CD4-positive, alpha-beta T cell treated with Interleukin-17A for 4 hours (primary cell): ENCODE measurements around the gene FXYD3.
"Not testable (repeated sequence)": the region's sequence is repeated elsewhere in the genome, so short reads cannot be mapped to it uniquely, and the experiment has no call there.

Source experiments
- DNase-seq: peaks from one replicate; pipeline ENCODE4 v3.0.0-alpha.2; 2020; ENCODE audit warnings: mixed read lengths

FXYD3 gene

GRCh38 chr19:35143231-35143715, 27.6 kb downstream of the FXYD3 start, which contains the start of gene FXYD7:
FXYD7 (plus strand) TSS chr19:35143255; CDS start chr19:35143334, 79 bp downstream.
- DNase-seq, result peak; percentile 23

- no peak for DNase-seq
Observed at GRCh38 chr19:35143818-35144217, 28.2 kb downstream of the FXYD3 start.

GRCh38 chr19:35144259-35144599, 28.6 kb downstream of the FXYD3 start:
- DNase-seq, result no peak

DNA sequence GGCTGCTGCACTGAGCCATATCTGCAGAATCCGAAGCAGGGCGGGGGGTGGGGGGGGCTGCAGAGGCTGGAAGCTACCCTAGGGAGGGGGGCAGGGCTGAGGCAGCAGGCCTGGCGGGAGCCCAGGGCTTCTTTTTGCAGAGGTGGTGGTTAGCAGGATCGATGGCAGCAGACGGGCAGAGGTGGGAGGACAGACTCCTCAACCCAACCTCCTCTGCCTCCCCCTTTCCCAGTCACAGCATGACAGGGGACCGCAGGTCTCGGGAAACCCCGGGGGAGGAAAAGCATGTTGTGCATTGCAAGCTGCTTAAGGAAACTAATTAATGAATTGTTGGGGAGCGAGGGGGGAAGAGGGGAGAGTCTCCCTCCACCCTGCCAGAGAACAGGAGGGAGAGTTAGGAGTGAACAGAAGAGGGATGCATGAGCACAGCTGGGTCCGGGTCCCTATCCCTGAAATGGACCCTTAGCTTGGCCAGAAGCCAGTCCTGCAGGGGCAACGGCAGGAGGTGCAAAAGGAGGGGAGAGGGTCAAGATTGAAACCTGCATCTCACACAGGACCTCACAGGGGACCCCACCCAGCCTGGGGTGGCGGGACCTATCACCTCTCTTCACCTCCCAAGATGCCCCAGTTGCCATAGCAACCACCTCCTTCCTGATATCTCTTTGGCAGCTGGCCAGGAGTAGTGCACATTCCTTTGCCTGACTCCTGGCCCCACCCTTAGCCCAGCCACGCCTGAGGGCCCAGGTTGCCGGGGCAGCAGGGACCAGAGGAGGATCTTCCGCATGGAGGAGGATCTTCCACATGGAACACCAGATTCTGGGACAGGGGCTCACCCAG, 29.2 kb downstream of the FXYD3 start:
- DNase-seq, result peak; percentile 69

DNA sequence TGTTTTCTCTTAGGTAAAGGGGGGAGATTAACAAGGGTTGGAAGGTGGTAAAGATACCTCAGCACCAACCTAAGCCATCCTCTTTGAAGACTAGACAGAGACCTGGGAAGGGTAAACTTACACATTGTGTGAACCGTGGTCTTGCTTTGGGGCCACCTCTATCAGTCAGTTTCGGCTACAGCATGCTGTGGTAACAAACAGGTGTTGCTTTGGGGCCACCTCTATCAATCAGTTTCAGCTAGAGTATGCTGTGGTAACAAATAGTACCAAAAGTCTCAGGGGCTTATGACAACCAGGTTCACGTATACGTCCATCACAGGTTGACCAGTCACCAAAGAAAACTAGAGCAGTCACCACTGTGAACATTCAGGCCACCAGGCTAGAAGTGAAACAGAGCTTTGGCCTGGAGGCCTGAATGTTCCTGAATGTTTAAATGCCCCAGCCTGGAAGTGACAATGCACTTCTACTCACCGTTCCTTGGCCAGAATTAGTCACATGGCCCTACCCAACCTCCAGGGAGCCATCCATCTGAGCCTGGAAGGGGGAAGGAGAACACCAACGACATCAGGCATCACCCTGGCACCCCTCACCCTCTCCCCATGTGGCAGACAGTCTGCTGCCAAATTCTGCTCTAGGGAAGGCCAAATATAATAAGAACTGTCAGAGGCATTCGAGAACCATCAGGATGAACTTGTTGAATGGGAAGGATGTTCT, 31.3 kb downstream of the FXYD3 start:
- DNase-seq, result no peak

GRCh38 chr19:35149463-35149862, 33.8 kb downstream of the FXYD3 start:
- no peak for DNase-seq

DNA sequence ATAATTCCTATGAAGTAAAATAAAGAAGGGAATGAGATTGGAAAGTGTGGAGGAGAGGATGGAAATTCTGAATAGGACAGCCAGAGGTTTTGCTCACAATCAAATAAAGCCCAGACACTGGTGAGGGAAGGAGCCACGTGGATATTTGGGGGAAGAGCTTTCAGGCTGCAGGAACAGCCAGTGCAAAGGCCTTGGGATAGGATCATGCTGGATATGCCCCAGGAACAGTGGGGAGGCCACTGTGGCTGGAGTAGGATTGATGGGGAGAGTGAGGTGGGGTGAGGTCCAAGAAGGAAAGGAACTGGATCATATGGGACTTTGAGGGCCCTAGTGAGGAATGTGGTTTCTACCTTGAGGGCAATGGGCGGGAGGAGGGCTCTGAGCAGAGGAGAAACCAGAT, 34.8 kb downstream of the FXYD3 start:
- DNase-seq, result no peak

- DNase-seq, result no peak
Observed at GRCh38 chr19:35151273-35152065, 35.8 kb downstream of the FXYD3 start.

DNA sequence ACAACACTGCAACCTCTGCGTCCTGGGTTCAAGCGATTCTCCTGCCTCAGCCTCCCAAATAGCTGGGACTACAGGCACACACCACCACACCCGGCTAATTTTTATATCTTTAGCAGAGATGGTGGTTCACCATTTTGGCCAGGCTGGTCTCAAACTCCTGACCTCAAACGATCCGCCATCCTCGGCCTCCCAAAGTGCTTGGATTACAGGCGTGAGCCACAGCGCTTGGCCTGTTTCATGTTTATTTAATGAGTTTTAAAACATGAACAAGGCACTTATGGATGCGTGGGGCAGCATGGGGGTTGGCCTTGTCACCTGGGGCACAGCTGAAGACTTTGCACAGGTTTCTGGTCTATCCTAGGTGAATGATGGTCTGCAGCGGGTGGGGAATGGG, 37.5 kb downstream of the FXYD3 start:
- DNase-seq, result not testable (repeated sequence)

GRCh38 chr19:35153701-35154524, 38.3 kb downstream of the FXYD3 start:
- DNase-seq, result peak; percentile 85

DNA sequence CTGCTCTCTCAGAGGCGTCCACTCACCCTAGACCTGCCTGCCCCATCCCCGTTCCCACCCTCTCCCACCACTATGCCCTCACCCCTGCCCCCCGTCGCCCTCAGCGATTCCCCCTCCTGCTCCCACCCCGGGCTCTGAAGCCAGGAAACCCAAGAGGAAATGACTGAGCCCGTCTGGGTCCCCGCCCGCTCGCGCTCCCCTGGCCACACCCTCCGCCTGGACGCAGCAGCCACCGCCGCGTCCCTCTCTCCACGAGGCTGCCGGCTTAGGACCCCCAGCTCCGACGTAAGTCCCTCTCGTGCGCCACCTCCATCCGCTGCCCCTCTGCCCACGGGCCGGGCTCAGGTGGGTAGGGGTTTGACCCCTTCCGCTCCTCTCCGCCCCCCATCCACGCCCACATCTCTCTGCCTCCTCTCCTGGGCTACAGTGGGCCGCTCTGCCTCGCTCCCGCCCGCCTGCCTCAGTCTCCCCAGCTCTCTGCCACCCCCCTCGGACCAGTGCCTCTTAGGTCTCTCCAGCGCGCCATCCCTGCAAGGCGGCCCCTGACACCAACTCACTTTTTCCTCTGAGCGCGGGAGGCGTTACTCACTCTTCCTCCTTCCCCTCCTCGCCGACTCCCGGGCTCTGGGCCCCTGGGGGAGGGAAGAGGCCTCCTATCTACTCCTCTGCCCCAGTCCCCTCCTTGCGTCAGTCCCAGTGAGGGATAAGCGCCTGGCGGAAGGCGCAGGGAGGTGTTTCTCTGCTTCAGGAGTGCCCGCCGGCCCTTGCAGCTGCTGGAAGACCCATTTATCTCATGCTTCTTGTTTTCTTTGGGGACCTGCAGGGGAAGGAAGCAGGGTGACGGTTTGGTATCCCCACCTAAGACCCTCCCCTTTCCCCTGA, 39.1 kb downstream of the FXYD3 start, which contains the start of gene FXYD5:
Gene FXYD5 (plus strand): TSS at position 211 of the 882 bp plus-strand sequence. CDS start 816 bp downstream, outside the sequence.
- peak; percentile 79 for DNase-seq

DNA sequence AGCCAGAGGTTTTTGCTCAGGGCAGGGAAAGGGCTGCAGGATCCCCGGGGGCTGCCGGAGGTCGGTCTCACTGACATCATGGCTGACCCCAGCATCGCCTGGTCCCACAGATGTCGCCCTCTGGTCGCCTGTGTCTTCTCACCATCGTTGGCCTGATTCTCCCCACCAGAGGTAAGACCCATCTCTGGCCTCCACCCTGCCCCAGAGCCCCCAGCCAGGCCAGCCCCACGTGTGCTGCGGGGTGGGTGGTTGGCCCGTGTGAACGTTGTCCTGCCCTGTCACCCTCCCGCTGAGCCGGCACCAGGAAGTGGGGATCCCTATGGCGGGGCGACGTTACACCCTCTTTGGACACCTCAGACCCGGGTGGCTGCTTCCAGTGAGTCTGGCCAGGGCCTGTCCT, 39.8 kb downstream of the FXYD3 start:
- peak; percentile 47 for DNase-seq

GRCh38 chr19:35155981-35156672, 40.5 kb downstream of the FXYD3 start:
- DNase-seq, result no peak

GRCh38 chr19:35156673-35157014, 41.0 kb downstream of the FXYD3 start:
- no peak for DNase-seq

DNA sequence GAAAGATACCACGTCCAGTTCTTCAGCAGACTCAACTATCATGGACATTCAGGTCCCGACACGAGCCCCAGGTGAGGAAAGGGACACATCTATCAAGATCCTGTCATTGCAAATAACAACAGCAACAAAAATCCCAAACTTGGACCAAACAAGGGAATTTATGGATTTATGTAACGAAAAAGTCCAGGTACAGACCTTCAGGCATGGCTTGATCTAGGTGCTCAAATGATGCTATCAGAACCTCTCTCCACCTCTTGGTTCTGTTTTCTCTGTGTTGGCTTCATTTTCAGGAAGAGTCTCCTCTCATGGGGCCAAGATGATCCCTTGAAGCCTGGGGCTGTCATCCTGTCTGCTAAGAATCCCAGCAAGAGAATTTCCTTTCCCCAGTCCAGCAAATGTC, 41.8 kb downstream of the FXYD3 start:
- no peak for DNase-seq

DNA sequence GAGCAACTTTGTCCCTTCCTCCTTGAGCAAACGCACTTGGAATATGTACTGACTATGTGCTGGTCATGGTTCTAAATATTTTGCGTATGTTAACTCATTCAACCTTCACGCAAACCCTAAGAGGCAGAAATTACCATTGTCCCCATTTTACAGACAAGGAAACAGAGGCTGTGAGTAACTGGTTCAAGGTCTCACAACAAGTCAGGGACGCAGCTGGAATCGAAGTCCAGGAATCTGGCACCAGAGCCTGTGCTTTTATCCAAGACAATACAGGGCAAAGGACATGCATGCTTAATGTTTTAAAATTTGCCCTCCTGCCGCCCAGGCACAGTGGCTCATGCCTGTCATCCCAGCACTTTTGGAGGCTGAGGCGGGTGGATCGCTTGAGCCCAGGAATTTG, 44.0 kb downstream of the FXYD3 start:
- no peak for DNase-seq

- no peak for DNase-seq
Observed at GRCh38 chr19:35160629-35161433, 45.2 kb downstream of the FXYD3 start.

- DNase-seq, result no peak
Observed at GRCh38 chr19:35161434-35161743, 45.8 kb downstream of the FXYD3 start.

DNA sequence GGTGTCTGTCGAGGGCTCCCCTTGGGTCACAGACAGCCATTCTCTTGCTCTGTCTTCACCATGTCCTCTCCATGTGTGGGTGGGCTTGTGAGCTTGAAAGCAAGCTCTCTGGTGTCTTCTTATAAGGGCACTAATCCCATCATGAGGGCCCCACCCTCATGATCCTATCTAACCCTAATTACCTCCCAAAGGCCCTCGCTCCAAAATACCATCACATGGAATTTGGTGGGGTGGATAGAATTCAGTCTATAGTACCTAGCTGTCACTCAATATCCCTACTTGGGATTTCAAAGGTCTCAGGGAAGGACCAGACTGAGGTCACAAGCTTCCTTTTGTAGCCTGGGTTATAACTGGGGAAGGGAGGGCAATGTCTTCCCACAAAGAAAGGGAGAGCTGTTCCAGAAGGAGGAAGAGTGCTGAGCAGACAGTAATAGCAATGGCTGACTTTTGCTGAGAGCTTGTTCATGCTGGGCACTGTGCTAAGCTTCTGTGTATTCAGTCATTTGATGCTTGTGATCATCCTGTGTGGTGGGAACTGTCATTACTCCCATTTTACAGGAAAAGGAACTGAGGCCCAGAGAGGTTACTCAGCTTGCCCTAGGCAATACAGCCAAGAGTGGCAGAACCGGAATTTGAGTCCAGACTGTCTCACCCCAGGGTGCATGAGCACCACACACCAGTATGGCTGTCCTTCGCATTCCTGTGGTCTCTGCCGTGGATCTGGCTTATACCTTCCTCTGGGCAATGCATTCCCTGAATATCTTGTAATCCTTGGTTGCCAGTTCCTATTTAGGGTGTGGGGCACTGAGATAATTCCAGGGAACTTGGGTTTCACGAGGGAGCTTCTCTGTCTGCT, 47.1 kb downstream of the FXYD3 start:
- no peak for DNase-seq
